HUES48 (cell line): Measurements from ENCODE around the gene SCAMP3.

Experiments
- H3K27ac ChIP-seq: one replicate; pipeline ENCODE4 v1.7.0; 2013; ENCODE audit warnings: low read depth, low read length, inconsistent platforms
- H3K27me3 ChIP-seq: 2 replicates; pipeline ENCODE4 v1.6.1; 2013; ENCODE audit warnings: mild to moderate bottlenecking, low read length; ENCODE audit not compliant: control insufficient read depth, insufficient read depth
- H3K36me3 ChIP-seq: 2 replicates; pipeline ENCODE4 v1.6.1; 2013; ENCODE audit warnings: low read length; ENCODE audit not compliant: control insufficient read depth, insufficient read depth
- H3K4me1 ChIP-seq: 2 replicates; pipeline ENCODE4 v1.6.1; 2013; ENCODE audit warnings: mild to moderate bottlenecking, low read length; ENCODE audit not compliant: control insufficient read depth, insufficient read depth
- H3K4me3 ChIP-seq: 2 replicates; pipeline ENCODE4 v1.5.1; 2013; ENCODE audit warnings: mild to moderate bottlenecking, low read depth, low read length
- H3K9ac ChIP-seq: 2 replicates; pipeline ENCODE4 v1.6.1; 2013; ENCODE audit warnings: mild to moderate bottlenecking, low read depth, low read length, moderate library complexity
- H3K9me3 ChIP-seq: 2 replicates; pipeline ENCODE4 v1.6.1; 2013; ENCODE audit warnings: low read length; ENCODE audit not compliant: control insufficient read depth, insufficient read depth

The SCAMP3 gene

DNA sequence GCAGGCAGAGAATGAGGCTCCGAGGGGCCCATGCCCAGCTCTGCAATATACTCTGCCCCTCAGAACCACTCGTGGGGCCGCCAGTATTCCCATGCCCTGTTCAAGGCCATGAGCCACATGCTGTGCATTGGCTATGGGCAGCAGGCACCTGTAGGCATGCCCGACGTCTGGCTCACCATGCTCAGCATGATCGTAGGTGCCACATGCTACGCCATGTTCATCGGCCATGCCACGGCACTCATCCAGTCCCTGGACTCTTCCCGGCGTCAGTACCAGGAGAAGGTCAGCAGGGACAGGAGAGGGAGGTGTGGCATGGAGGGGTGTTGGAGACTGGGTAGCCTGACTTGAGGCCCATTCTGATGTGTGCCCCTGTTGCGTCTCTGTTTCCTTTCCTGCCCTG lies 22.3 kb upstream of the SCAMP3 start:
- Histone ChIP-seq H3K4me1 (0 out of 2 replicates have a peak, but pooled peaks cover 2% of the 10 kb centered on the region), H3K36me3 (no peaks in the 10 kb centered on the region), H3K27ac (no peak overlapping the region), H3K4me3 (no peak overlapping the region), H3K9ac (no peak overlapping the region), H3K27me3 (no peaks in the 10 kb centered on the region), H3K9me3 (no peaks in the 10 kb centered on the region)

GRCh38 chr1:155282488-155283091 lies 20.4 kb upstream of the SCAMP3 start:
- H3K9ac ChIP-seq: no peak overlapping the region
- no peaks in the 10 kb centered on the region for H3K27me3 ChIP-seq
- no peaks in the 10 kb centered on the region for H3K36me3 ChIP-seq
- H3K4me1 ChIP-seq: peaks cover 12% of the 10 kb centered on the region
- H3K4me3 ChIP-seq: no peak overlapping the region
- H3K9me3 ChIP-seq: no peaks in the 10 kb centered on the region
- H3K27ac ChIP-seq: no peak overlapping the region

- Histone ChIP-seq H3K4me1 (peaks cover 15% of the 10 kb centered on the region), H3K27ac (peak overlapping the region; percentile 50), H3K27me3 (peaks cover 6% of the 10 kb centered on the region; the same call in 1 of the 2 replicates), H3K9me3 (no peaks in the 10 kb centered on the region), H3K36me3 (no peaks in the 10 kb centered on the region), H3K9ac (no peak overlapping the region), H3K4me3 (no peak overlapping the region)
These were observed 17.1 kb upstream of the SCAMP3 start for GRCh38 chr1:155279268-155279667.

GRCh38 chr1:155278689-155279160 lies 16.6 kb upstream of the SCAMP3 start:
- Histone ChIP-seq H3K36me3 (no peaks in the 10 kb centered on the region), H3K9ac (no peak overlapping the region), H3K9me3 (no peaks in the 10 kb centered on the region), H3K27ac (peak overlapping the region; percentile 50), H3K4me1 (peaks cover 17% of the 10 kb centered on the region), H3K4me3 (peak overlapping the region; percentile 33; the same call in 1 of the 2 replicates), H3K27me3 (peaks cover 6% of the 10 kb centered on the region; the same call in 1 of the 2 replicates)

GRCh38 chr1:155277902-155278688 lies 15.9 kb upstream of the SCAMP3 start:
- peaks cover 20% of the 10 kb centered on the region for H3K4me1 ChIP-seq
- H3K9ac ChIP-seq: no peak overlapping the region
- no peaks in the 10 kb centered on the region for H3K36me3 ChIP-seq
- no peaks in the 10 kb centered on the region for H3K9me3 ChIP-seq
- H3K27ac ChIP-seq: peak overlapping the region; percentile 50
- H3K27me3 ChIP-seq: peaks cover 6% of the 10 kb centered on the region; the same call in 1 of the 2 replicates
- peak overlapping the region; percentile 79 for H3K4me3 ChIP-seq

DNA sequence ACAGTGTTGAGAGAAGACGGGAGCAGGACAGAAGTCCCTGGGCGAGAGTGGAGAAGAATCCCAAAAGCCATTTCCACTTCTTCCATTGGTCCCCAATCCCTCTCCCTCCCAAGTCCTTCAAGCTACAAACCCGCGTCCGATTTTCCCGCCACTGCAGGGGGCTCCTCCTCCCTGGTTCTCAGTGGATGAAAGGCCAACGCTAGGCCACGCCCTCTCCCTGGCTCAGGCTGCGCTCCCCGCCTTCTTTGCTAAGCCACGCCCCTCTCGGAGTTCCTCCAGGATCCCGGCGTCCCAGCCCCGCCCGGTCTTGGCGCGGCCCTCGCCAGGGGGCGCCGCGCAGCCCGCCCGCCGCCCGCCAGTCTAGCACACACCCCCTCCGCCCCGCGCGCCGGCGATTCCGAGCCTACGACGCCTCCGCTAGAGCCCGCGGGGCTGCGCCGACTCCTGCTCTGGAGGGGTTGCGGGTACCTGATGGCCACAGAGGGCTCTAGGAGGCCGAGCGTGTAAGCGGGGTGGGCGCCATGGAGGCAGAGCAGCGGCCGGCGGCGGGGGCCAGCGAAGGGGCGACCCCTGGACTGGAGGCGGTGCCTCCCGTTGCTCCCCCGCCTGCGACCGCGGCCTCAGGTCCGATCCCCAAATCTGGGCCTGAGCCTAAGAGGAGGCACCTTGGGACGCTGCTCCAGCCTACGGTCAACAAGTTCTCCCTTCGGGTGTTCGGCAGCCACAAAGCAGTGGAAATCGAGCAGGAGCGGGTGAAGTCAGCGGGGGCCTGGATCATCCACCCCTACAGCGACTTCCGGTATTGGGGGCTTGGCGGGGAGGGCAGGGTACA lies 15.1 kb upstream of the SCAMP3 start, which contains the start of gene HCN3:
Gene HCN3, plus strand, starts transcription at position 394 of the 832 bp plus-strand sequence. Its CDS starts 128 bp downstream, at position 522.
- H3K27me3 ChIP-seq: peaks cover 6% of the 10 kb centered on the region; the same call in 1 of the 2 replicates
- H3K27ac ChIP-seq: no peak within 1 kb of the TSS
- H3K36me3 ChIP-seq: no peaks in the 10 kb centered on the region
- H3K4me3 ChIP-seq: peak within 1 kb of the TSS; percentile 79
- no peak within 1 kb of the TSS for H3K9ac ChIP-seq
- peaks cover 20% of the 10 kb centered on the region for H3K4me1 ChIP-seq
- no peaks in the 10 kb centered on the region for H3K9me3 ChIP-seq

DNA sequence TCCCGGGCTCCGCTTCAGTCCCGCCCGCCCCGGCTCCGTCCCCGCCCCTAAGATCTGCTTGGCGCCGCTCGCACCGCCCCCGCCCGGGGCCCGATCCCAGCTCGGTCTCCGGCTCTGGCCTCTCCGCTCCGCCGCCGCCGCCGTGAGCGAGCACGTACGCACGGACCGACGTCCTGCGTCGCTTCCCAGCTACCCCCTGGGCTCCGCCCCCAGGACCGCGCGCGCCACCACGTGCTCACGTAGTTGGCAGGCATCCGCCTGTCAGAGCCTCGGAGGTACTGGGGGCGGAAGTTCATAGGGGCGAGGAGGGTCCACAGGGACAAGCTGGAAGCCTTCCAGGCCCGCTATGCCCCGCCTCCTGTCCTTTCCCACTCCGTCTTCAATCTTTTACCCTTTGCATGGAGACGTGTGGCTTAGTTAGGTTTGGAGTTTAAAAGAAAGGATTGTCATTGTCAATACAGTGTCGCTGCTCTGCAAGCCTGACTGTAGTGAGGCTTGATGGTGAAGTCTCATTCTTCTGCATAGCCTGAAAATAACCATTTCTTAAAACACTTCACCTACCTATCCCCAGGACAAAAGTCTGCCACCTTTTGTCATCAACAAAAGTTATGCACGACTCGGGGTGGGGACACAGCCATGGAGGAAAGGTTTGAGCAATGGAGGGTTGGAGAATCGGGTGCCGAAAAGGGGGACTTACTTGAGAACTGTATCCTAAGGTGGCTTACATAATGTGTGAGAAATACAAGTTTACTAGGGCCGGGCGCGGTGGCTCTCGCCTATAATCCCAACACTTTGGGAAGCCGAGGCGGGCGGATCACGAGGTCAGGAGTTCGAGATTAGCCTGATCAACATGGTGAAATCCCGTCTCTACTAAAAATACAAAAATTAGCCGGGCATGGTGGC lies 11.4 kb upstream of the SCAMP3 start, which contains the start of gene CLK2:
Gene CLK2, minus strand, starts transcription at position 162 of the 903 bp plus-strand sequence. CDS start 2,527 bp downstream, outside the sequence.
- Histone ChIP-seq H3K9ac (peak within 1 kb of the TSS; percentile 73), H3K4me3 (peak within 1 kb of the TSS; percentile 96), H3K27ac (peak within 1 kb of the TSS; percentile 96)

DNA sequence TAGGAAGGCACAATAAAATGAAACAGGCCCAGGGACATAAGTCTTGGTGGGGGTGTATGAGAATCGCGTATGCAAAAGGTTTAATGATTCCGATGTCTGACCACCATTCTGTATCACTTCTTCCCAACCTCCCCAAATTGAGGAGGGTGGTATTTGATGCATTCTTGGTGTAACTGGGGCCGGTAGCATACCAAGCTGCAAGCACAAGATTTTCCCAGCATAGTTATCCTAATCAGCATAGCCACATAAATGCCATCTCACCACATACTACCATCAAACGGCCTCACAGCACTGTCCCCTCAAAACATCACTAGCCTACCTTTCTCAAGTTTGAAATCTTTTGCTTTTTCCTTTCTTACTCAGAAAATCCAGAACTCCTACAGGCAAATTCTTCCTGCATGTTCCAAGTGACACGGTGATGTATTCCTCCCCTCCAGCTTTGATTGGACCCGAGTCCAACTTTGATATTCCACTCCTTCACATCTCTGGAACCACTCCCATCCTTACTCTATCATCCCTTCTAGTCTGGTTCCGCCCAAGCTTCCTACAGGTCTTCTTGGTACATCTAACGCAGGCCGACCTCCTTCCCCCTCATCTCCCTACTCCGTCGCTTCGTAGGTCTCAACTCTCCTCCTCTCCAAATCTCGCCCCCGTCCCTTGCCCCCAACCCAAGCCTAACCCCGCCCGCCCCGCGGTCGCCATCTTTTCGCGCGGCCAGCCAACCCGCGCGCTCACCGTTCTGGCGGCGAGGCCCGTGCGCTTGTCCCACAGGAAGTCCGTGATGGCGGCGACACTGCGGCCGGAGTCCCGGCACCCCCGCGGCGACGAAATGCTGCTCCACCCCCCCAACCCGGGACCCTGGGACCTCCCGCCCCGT lies 10.5 kb upstream of the SCAMP3 start:
- peak overlapping the region; percentile 73 for H3K9ac ChIP-seq
- H3K4me3 ChIP-seq: peak overlapping the region; percentile 96
- peaks cover 7% of the 10 kb centered on the region for H3K4me1 ChIP-seq
- H3K27ac ChIP-seq: peak overlapping the region; percentile 96
- no peaks in the 10 kb centered on the region for H3K9me3 ChIP-seq
- peaks cover 6% of the 10 kb centered on the region; the same call in 1 of the 2 replicates for H3K27me3 ChIP-seq
- H3K36me3 ChIP-seq: peaks cover 40% of the 10 kb centered on the region

More for the DNA sequence above, 11.4 kb upstream of the SCAMP3 start, which contains the start of gene CLK2:
- no peaks in the 10 kb centered on the region for H3K9me3 ChIP-seq
- peaks cover 9% of the 10 kb centered on the region for H3K4me1 ChIP-seq
- peaks cover 6% of the 10 kb centered on the region; the same call in 1 of the 2 replicates for H3K27me3 ChIP-seq
- H3K36me3 ChIP-seq: peaks cover 31% of the 10 kb centered on the region

DNA sequence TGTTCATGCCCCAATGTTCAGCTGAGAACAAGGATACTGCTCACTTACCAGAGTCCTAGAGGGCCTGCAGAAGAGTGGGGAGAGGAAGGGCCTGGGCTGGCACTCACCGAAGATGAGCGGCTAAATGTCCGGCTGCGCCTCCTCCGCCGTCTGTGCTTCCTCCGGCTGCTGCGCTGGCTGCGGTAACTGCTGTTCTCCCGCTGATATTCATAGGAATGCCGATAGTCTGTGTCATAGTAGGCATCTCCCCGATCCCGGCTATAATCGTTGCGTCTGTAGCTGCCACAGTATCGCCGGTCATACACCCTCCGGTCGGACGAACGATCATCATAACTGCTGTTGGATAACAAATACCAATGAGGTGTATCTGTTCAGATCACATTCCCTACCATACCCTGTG lies 7.2 kb upstream of the SCAMP3 start:
- Histone ChIP-seq H3K36me3 (peaks cover 72% of the 10 kb centered on the region), H3K27ac (no peak overlapping the region), H3K4me3 (no peak overlapping the region), H3K9ac (no peak overlapping the region), H3K27me3 (no peaks in the 10 kb centered on the region), H3K9me3 (no peaks in the 10 kb centered on the region), H3K4me1 (peaks cover 5% of the 10 kb centered on the region; the same call in 1 of the 2 replicates)
